Endothelial cell of umbilical vein (primary cell): Measurements from ENCODE around the gene HES6. TPM values are rescaled to one million over a fixed set of nuclear protein-coding genes. Genes with fewer than 3 reads are reported as not detected.

ENCODE experiments used
- polyA plus RNA-seq, 4 experiments: library from polyadenylated mRNA; depleted of rRNA in 3 of 4; stranded (reverse) in 3 of 4; unstranded in 1 of 4; fragments of >200 nt; gene quantifications; 2 replicates each; pipeline versions ENCODE4 v1.2.1 to v1.2.3, GENCODE V29; 2011 to 2012; ENCODE audit warnings: missing spikeins in 1 of 4
- total RNA-seq: library from RNA; stranded (reverse); gene quantifications from 2 replicates; pipeline ENCODE4 v1.2.3, GENCODE V29; 2021

Gene HES6
- total and polyA plus RNA-seq, 2 donors (not counting 3 experiments of a cell fraction or from before 2014, with no cell fraction given), result 2.2 to 5.1 TPM

Other genes with a start within 250 kb of the HES6 start
- gene SCLY, start 179.0 kb downstream of the HES6 start, total RNA-seq, result 28.6 and 32.7 TPM in 2 replicates
- gene SCLY, start 179.0 kb downstream of the HES6 start, polyA plus RNA-seq, result 22.6 and 24.5 TPM in 2 replicates
- not detected in 2 replicates for gene ESPNL, start 139.7 kb downstream of the HES6 start, total RNA-seq
- not detected in 2 replicates for gene ESPNL, start 139.7 kb downstream of the HES6 start, polyA plus RNA-seq
- not detected in 2 replicates for gene KLHL30, start 101.4 kb downstream of the HES6 start, total RNA-seq
- not detected in 2 replicates for gene KLHL30, start 101.4 kb downstream of the HES6 start, polyA plus RNA-seq
- gene ERFE, start 81.1 kb downstream of the HES6 start, total RNA-seq, result 0.46 and 1.2 TPM in 2 replicates
- 0.48 and 0.65 TPM in 2 replicates for gene ERFE, start 81.1 kb downstream of the HES6 start, polyA plus RNA-seq
- gene ILKAP, start 36.3 kb downstream of the HES6 start, total RNA-seq, result 47.5 and 49.2 TPM in 2 replicates
- 37.8 and 49.8 TPM in 2 replicates for gene ILKAP, start 36.3 kb downstream of the HES6 start, polyA plus RNA-seq
- gene PER2, start 48.6 kb upstream of the HES6 start, total RNA-seq, result 3.3 and 3.8 TPM in 2 replicates
- 0.60 and 0.86 TPM in 2 replicates for gene PER2, start 48.6 kb upstream of the HES6 start, polyA plus RNA-seq
- gene TRAF3IP1, start 80.5 kb upstream of the HES6 start, total RNA-seq, result 15.0 and 15.9 TPM in 2 replicates
- 2.1 and 3.4 TPM in 2 replicates for gene TRAF3IP1, start 80.5 kb upstream of the HES6 start, polyA plus RNA-seq
- gene ASB1, start 186.9 kb upstream of the HES6 start, total RNA-seq, result 16.2 and 16.7 TPM in 2 replicates
- 12.3 and 12.9 TPM in 2 replicates for gene ASB1, start 186.9 kb upstream of the HES6 start, polyA plus RNA-seq